ENCODE results near the gene CYBRD1.

Gene CYBRD1

DNA sequence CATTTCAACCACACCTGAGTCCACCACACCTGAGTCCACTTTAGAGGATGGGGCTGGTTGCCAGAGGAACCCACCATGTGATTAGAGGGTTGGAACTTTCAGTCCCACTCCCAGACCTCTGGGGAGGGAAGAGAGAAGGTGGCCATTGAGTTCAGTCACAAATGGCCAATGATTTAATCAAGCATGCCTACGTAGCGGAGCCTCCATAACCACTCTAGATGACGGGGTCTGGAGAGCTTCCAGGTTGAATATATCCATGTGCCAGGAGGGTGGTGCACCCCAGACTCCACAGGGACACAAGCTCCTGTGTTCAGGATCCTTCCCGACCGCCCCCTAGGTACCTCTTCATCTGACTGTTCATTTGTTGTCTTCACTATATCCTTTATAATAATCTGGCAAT, 53.3 kb downstream of the CYBRD1 start:
- H3K4me3 ChIP-seq (ENCODE audit: control insufficient read depth in 1 of 7, extremely low read depth in 1 of 7, insufficient read depth in 4 of 7, low read depth in 2 of 7, low read length in 6 of 7): no peak overlapping the region
- CTCF ChIA-PET: no interaction called here

GRCh38 chr2:171578127-171578803, 56.0 kb downstream of the CYBRD1 start:
- H3K4me1 ChIP-seq (ENCODE audit: control extremely low read depth in 1 of 4, control insufficient read depth in 4 of 4, insufficient read depth in 4 of 4, low read length in 3 of 4): no peaks in the 10 kb centered on the region

More for the DNA sequence above, 53.3 kb downstream of the CYBRD1 start:
- WGBS (ENCODE audit: insufficient coverage): 87% methylated on average over 3 of the region's 5 CpGs
- Histone ChIP-seq H3K36me3 (ENCODE audit: control insufficient read depth in 4 of 4, insufficient read depth in 4 of 4, low read length in 3 of 4) (no peaks in the 10 kb centered on the region), H3K9me3 (ENCODE audit: control extremely low read depth in 1 of 5, control insufficient read depth in 4 of 5, insufficient read depth in 2 of 5, low read depth in 1 of 5, low read length in 4 of 5) (no peaks in the 10 kb centered on the region), H3K27ac (ENCODE audit: insufficient read depth in 1 of 2, low read depth in 1 of 2, low read length in 2 of 2, poor library complexity in 1 of 2, severe bottlenecking in 2 of 2) (no peak overlapping the region), H3K27me3 (replicated peaks in 2 of 5; ENCODE audit: control insufficient read depth in 4 of 5, insufficient read depth in 5 of 5, low read length in 4 of 5) (no peaks in the 10 kb centered on the region), H3K4me1 (ENCODE audit: control extremely low read depth in 1 of 4, control insufficient read depth in 4 of 4, insufficient read depth in 4 of 4, low read length in 3 of 4) (no peaks in the 10 kb centered on the region)
- POLR2A ChIA-PET: no interaction called here
- DNase-seq: no peak

GRCh38 chr2:171579481-171579880, 57.2 kb downstream of the CYBRD1 start:
- ChIA-PET CTCF (interaction anchor here (0.9 kb wide), 1 partner anchor 24 kb away, joined by 3 read pairs; no protein-coding TSS in a partner anchor), POLR2A (no interaction called here)
- no CpG with 5 or more reads among the region's 1 CpG for WGBS (ENCODE audit: insufficient coverage)
- Histone ChIP-seq H3K36me3 (ENCODE audit: control insufficient read depth in 4 of 4, insufficient read depth in 4 of 4, low read length in 3 of 4) (no peaks in the 10 kb centered on the region), H3K27ac (ENCODE audit: insufficient read depth in 1 of 2, low read depth in 1 of 2, low read length in 2 of 2, poor library complexity in 1 of 2, severe bottlenecking in 2 of 2) (no peak overlapping the region), H3K4me3 (ENCODE audit: control insufficient read depth in 1 of 7, extremely low read depth in 1 of 7, insufficient read depth in 4 of 7, low read depth in 2 of 7, low read length in 6 of 7) (no peak overlapping the region), H3K9me3 (ENCODE audit: control extremely low read depth in 1 of 5, control insufficient read depth in 4 of 5, insufficient read depth in 2 of 5, low read depth in 1 of 5, low read length in 4 of 5) (no peaks in the 10 kb centered on the region), H3K4me1 (ENCODE audit: control extremely low read depth in 1 of 4, control insufficient read depth in 4 of 4, insufficient read depth in 4 of 4, low read length in 3 of 4) (no peaks in the 10 kb centered on the region), H3K27me3 (replicated peaks in 2 of 5; ENCODE audit: control insufficient read depth in 4 of 5, insufficient read depth in 5 of 5, low read length in 4 of 5) (no peaks in the 10 kb centered on the region)
- DNase-seq: no peak

More at GRCh38 chr2:171578127-171578803, 56.0 kb downstream of the CYBRD1 start:
- no peaks in the 10 kb centered on the region for H3K9me3 ChIP-seq (ENCODE audit: control extremely low read depth in 1 of 5, control insufficient read depth in 4 of 5, insufficient read depth in 2 of 5, low read depth in 1 of 5, low read length in 4 of 5)
- ChIA-PET CTCF (interaction anchor here (0.9 kb wide), 1 partner anchor 25 kb away, joined by 3 read pairs; no protein-coding TSS in a partner anchor), POLR2A (no interaction called here)
- H3K27me3 ChIP-seq (replicated peaks in 2 of 5; ENCODE audit: control insufficient read depth in 4 of 5, insufficient read depth in 5 of 5, low read length in 4 of 5): no peaks in the 10 kb centered on the region
- H3K4me3 ChIP-seq (ENCODE audit: control insufficient read depth in 1 of 7, extremely low read depth in 1 of 7, insufficient read depth in 4 of 7, low read depth in 2 of 7, low read length in 6 of 7): no peak overlapping the region
- 100% methylated on average over 1 of the region's 4 CpGs for WGBS (ENCODE audit: insufficient coverage)
- H3K27ac ChIP-seq (ENCODE audit: insufficient read depth in 1 of 2, low read depth in 1 of 2, low read length in 2 of 2, poor library complexity in 1 of 2, severe bottlenecking in 2 of 2): no peak overlapping the region
- H3K36me3 ChIP-seq (ENCODE audit: control insufficient read depth in 4 of 4, insufficient read depth in 4 of 4, low read length in 3 of 4): no peaks in the 10 kb centered on the region
- no peak for DNase-seq

GRCh38 chr2:171583566-171583965, 61.3 kb downstream of the CYBRD1 start:
- POLR2A ChIA-PET: no interaction called here
- no peaks in the 10 kb centered on the region for H3K36me3 ChIP-seq (ENCODE audit: control insufficient read depth in 4 of 4, insufficient read depth in 4 of 4, low read length in 3 of 4)
- H3K9me3 ChIP-seq (ENCODE audit: control extremely low read depth in 1 of 5, control insufficient read depth in 4 of 5, insufficient read depth in 2 of 5, low read depth in 1 of 5, low read length in 4 of 5): no peaks in the 10 kb centered on the region

DNA sequence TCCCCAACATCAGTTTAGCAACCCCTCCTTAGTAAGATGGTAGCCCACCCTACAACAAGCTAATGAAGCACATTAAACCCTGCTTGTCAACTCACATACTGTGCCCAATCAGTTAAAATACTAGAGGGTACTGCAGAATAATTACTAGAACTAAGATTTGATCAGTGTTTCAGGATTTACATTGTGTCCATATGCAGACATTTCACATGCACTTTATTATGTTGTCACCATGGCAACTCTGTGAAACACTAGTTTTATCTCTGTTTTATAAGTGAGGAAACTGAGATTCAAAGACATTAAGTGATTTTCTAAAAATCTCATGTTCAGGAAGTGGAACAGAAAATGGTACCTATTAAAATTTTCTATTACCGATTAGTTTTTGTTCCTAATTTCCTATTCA, 61.7 kb downstream of the CYBRD1 start:
- ChIA-PET POLR2A (no interaction called here), CTCF (no interaction called here)
- no peaks in the 10 kb centered on the region for H3K27me3 ChIP-seq (replicated peaks in 2 of 5; ENCODE audit: control insufficient read depth in 4 of 5, insufficient read depth in 5 of 5, low read length in 4 of 5)
- no peaks in the 10 kb centered on the region for H3K9me3 ChIP-seq (ENCODE audit: control extremely low read depth in 1 of 5, control insufficient read depth in 4 of 5, insufficient read depth in 2 of 5, low read depth in 1 of 5, low read length in 4 of 5)
- no CpG with 5 or more reads among the region's 1 CpG for WGBS (ENCODE audit: insufficient coverage)
- H3K4me1 ChIP-seq (ENCODE audit: control extremely low read depth in 1 of 4, control insufficient read depth in 4 of 4, insufficient read depth in 4 of 4, low read length in 3 of 4): no peaks in the 10 kb centered on the region
- DNase-seq: no peak
- H3K4me3 ChIP-seq (ENCODE audit: control insufficient read depth in 1 of 7, extremely low read depth in 1 of 7, insufficient read depth in 4 of 7, low read depth in 2 of 7, low read length in 6 of 7): no peak overlapping the region
- no peak overlapping the region for H3K27ac ChIP-seq (ENCODE audit: insufficient read depth in 1 of 2, low read depth in 1 of 2, low read length in 2 of 2, poor library complexity in 1 of 2, severe bottlenecking in 2 of 2)
- no peaks in the 10 kb centered on the region for H3K36me3 ChIP-seq (ENCODE audit: control insufficient read depth in 4 of 4, insufficient read depth in 4 of 4, low read length in 3 of 4)

More at GRCh38 chr2:171583566-171583965, 61.3 kb downstream of the CYBRD1 start:
- no CpG with 5 or more reads among the region's 1 CpG for WGBS (ENCODE audit: insufficient coverage)
- CTCF ChIA-PET: no interaction called here
- no peak overlapping the region for H3K27ac ChIP-seq (ENCODE audit: insufficient read depth in 1 of 2, low read depth in 1 of 2, low read length in 2 of 2, poor library complexity in 1 of 2, severe bottlenecking in 2 of 2)
- no peak overlapping the region for H3K4me3 ChIP-seq (ENCODE audit: control insufficient read depth in 1 of 7, extremely low read depth in 1 of 7, insufficient read depth in 4 of 7, low read depth in 2 of 7, low read length in 6 of 7)
- no peak for DNase-seq
- H3K4me1 ChIP-seq (ENCODE audit: control extremely low read depth in 1 of 4, control insufficient read depth in 4 of 4, insufficient read depth in 4 of 4, low read length in 3 of 4): no peaks in the 10 kb centered on the region
- H3K27me3 ChIP-seq (replicated peaks in 2 of 5; ENCODE audit: control insufficient read depth in 4 of 5, insufficient read depth in 5 of 5, low read length in 4 of 5): no peaks in the 10 kb centered on the region

GRCh38 chr2:171587132-171587531, 64.9 kb downstream of the CYBRD1 start:
- POLR2A ChIA-PET: no interaction called here
- H3K27ac ChIP-seq (ENCODE audit: insufficient read depth in 1 of 2, low read depth in 1 of 2, low read length in 2 of 2, poor library complexity in 1 of 2, severe bottlenecking in 2 of 2): no peak overlapping the region

DNA sequence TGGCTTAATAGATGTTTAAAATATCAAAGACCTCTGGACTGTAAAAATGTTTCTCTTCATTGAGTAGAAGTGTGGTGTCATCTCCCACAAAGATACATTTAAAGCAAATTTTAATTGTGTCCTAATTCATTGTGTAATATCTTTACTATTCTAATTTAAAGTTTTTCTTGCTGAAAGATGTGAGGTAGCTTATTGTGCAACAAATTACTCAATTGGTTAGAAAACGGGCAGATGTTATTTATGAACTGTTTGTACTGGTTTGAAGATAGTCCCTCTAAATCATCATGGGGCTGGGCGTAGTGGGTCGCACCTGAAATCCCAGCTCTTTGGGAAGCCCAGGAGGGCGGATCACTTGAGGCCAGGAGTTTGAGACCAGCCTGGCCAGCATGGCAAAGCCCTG, 65.3 kb downstream of the CYBRD1 start:
- 100% methylated on average over 3 of the region's 4 CpGs for WGBS (ENCODE audit: insufficient coverage)
- ChIA-PET POLR2A (no interaction called here), CTCF (interaction anchor here (0.6 to 2.8 kb wide), 3 partner anchors 11 to 874 kb away, joined by 3 to 11 read pairs (median 5); no protein-coding TSS in a partner anchor)

More at GRCh38 chr2:171587132-171587531, 64.9 kb downstream of the CYBRD1 start:
- Histone ChIP-seq H3K9me3 (ENCODE audit: control extremely low read depth in 1 of 5, control insufficient read depth in 4 of 5, insufficient read depth in 2 of 5, low read depth in 1 of 5, low read length in 4 of 5) (peaks cover 0 to 9% (median 0%) of the 10 kb centered on the region in 5 experiments), H3K4me3 (ENCODE audit: control insufficient read depth in 1 of 7, extremely low read depth in 1 of 7, insufficient read depth in 4 of 7, low read depth in 2 of 7, low read length in 6 of 7) (no peak overlapping the region), H3K4me1 (ENCODE audit: control extremely low read depth in 1 of 4, control insufficient read depth in 4 of 4, insufficient read depth in 4 of 4, low read length in 3 of 4) (no peaks in the 10 kb centered on the region), H3K27me3 (replicated peaks in 2 of 5; ENCODE audit: control insufficient read depth in 4 of 5, insufficient read depth in 5 of 5, low read length in 4 of 5) (no peaks in the 10 kb centered on the region), H3K36me3 (ENCODE audit: control insufficient read depth in 4 of 4, insufficient read depth in 4 of 4, low read length in 3 of 4) (no peaks in the 10 kb centered on the region)
- 100% methylated on average over 2 of the region's 4 CpGs for WGBS (ENCODE audit: insufficient coverage)
- DNase-seq: no peak
- CTCF ChIA-PET: interaction anchor here (0.6 to 2.8 kb wide), 3 partner anchors 11 to 875 kb away, joined by 3 to 11 read pairs (median 5); no protein-coding TSS in a partner anchor

More for the DNA sequence above, 65.3 kb downstream of the CYBRD1 start:
- Histone ChIP-seq H3K9me3 (ENCODE audit: control extremely low read depth in 1 of 5, control insufficient read depth in 4 of 5, insufficient read depth in 2 of 5, low read depth in 1 of 5, low read length in 4 of 5) (peaks cover 0 to 9% (median 0%) of the 10 kb centered on the region in 5 experiments), H3K27ac (ENCODE audit: insufficient read depth in 1 of 2, low read depth in 1 of 2, low read length in 2 of 2, poor library complexity in 1 of 2, severe bottlenecking in 2 of 2) (no peak overlapping the region), H3K4me3 (ENCODE audit: control insufficient read depth in 1 of 7, extremely low read depth in 1 of 7, insufficient read depth in 4 of 7, low read depth in 2 of 7, low read length in 6 of 7) (no peak overlapping the region), H3K36me3 (ENCODE audit: control insufficient read depth in 4 of 4, insufficient read depth in 4 of 4, low read length in 3 of 4) (no peaks in the 10 kb centered on the region), H3K4me1 (ENCODE audit: control extremely low read depth in 1 of 4, control insufficient read depth in 4 of 4, insufficient read depth in 4 of 4, low read length in 3 of 4) (no peaks in the 10 kb centered on the region), H3K27me3 (replicated peaks in 2 of 5; ENCODE audit: control insufficient read depth in 4 of 5, insufficient read depth in 5 of 5, low read length in 4 of 5) (no peaks in the 10 kb centered on the region)
- no peak for DNase-seq
